NCI-H226 (cell line): ENCODE data around the gene FBXW5.

ENCODE experiments used
- DNase-seq: peaks from one replicate; pipeline ENCODE4 v3.0.0-alpha.2; 2015

The FBXW5 gene

DNA sequence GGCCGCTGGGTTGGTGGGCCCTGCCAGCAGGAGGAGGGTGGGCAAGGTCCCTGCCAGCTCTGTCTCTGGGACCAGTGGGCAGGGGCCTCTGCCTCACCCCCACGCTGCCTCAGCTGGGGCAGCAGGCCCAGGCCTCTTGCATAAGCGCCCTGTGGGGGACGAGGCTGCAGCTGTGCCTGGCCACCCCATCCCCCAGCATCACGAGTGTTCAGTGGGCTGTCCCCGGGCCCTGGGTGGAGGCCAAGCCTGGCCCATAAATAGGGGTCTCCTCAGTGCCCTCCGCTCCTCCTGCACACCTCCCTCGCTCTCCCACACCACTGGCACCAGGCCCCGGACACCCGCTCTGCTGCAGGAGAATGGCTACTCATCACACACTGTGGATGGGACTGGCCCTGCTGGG lies 32.7 kb upstream of the FBXW5 start, which contains the start of gene PTGDS:
PTGDS (plus strand) TSS at position 282 of the 400 bp plus-strand sequence; CDS start at position 357, 75 bp downstream.
- DNase-seq: no peak

DNA sequence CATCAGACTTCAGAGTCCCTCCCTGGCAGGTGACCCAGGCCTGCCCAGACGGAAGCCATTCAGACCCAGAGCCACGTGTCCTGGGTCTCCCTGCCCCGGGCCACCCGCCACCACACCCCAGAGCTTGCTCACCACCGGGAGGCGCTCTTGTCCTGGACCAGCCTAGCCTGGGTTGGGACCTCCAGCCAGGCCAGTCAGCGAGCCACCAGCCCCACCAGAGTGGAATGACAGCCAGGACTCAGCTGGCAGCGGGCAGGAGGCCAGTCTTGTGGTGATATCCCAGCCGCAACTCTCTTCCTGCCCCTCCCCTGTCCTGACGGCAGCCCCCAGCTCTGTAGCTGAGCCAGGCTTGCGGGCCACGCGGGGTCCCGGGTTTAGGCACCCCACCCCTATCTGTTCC lies 31.1 kb upstream of the FBXW5 start:
- no peak for DNase-seq

DNA sequence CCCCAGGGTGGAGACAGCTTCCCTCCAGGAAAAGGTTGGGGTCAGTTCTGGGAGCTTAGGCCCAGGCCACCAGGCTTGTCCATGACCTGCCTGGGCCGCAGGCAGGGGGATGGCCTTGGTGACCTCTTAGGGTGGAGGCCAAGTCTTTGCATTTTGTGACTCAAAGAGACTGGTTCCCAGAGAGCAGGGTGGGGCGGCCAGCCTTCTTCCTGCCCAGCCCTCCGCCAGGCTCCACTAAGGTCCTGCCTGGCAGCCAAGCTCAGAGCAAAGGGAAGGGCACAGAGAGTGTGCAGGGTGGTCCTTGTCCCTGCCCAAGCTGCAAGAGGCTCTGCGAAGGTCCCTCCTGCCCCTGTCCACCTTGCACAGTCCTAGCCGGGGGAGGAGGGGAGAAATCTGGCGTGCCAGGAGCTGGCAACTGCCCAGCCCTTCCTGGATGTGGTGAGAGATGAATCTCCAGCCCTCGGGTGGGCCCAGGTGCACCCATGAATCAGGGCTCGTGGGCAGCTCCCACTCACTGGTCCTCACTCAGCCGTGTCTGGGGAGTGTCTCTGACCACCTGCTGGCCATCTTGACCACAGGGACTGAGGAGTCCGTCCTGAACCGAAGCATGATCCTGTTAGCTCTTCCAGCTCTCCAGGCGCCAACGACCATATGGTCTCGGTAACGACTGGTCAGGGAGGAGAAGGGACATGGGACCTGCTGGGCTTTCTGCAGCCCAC lies 30.4 kb upstream of the FBXW5 start:
- peak; percentile 12 for DNase-seq

DNA sequence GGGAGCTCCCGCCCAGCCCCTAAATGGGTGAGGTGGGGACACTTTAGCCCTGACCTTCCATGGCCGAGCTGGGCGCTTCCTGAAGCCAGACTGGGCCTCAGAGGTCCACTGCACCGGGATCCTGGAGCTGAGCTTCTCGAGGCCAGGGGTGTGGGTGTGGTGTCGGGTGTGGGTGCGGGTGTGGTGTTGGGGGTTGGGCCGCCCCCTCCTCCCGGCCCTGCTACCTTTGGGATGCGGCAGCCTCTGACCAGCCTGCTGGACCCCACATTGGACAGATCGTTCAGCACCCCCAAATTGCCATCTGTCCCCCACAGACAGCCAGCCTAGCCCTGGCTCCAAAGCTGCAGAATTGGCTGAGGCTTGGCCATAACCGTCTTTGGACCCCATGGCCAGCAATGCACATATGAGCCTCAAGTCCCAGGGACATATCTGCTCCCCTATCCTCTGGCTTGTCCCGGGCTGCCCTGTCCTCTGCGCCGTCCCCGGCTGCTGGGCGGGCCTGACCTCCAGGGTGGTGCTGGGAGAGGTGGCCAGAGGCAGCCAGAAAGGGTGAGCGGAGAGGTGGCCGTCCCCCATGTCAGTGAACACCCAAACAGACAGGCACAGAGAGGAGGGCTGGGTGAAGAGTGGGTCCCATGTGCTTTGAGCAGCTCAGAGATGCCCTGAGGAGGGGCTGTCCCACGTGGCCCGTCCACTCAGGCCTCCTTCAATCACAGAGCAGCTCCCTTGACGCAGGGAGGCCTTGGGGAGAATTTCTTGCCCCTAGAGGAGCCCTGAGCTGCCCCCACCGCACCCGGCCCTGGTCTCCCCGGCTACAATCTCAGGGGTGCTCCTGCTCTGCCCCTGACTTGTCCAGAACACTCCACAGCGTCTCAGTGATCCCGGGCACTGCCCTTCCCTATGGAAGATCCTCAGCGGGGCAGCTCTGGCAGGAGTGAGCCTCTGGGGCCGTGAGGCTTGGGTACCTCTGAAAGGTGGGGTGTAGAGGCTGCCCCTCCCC lies 29.4 kb upstream of the FBXW5 start:
- no peak for DNase-seq

DNA sequence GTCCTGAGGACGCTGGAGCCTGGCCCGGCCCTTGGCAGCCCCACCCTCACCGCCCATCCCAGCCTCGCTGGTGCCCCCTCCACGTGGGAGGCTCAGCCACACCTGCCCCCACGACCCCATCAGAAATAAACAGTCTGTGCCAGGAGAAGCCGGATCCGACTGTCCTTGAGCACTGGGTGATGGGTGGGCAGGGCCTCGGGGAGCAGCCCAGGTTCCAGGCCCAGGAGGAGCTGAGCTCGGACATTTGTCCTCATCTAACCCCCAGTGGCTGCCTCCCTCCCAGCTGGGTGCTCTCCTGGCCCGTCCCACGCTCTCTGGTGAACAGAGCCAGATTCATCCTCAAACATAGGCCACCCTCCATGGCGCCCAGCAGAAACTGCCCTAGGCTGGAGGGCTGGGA lies 28.2 kb upstream of the FBXW5 start:
- DNase-seq: no peak

DNA sequence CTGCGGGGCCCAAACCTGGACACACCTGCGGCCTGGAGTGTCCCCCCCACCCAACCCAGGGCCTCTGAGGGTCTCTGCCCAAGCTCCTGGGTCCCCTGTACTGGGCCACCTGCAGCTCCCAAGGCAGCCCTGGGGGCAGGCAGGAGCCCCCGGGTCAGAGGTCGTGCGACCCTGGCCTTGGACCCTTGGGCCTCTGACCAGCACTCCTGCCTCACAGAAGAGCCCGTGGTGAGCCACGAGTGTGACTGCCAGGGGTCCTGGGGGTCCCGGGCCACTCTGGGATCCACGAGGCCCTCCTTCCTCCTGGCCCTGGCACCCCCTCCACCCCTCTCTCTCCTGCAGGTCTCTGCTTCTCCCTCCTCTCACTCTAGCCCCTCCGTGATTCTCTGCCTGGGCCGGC lies 27.8 kb upstream of the FBXW5 start:
- no peak for DNase-seq

DNA sequence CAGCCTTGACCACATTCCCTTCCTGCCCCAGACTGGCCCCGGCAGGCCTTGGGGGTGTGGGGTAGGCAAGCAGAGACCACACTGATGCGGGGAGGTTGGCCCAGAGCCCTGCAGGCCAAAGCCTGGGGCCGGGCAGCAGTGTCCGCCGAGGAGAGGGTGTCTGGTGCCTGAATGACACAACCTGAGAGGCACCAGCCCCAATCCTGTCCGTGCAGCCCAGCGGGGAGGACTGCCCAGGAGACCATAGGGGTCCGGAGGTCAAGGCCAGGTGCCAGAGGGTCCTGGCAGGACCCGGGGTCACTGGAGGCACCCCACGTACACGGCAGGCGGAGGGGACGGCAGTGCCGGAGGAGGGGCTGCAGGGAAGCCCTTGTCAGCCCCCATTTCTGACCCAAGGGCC lies 27.2 kb upstream of the FBXW5 start:
- DNase-seq: no peak

DNA sequence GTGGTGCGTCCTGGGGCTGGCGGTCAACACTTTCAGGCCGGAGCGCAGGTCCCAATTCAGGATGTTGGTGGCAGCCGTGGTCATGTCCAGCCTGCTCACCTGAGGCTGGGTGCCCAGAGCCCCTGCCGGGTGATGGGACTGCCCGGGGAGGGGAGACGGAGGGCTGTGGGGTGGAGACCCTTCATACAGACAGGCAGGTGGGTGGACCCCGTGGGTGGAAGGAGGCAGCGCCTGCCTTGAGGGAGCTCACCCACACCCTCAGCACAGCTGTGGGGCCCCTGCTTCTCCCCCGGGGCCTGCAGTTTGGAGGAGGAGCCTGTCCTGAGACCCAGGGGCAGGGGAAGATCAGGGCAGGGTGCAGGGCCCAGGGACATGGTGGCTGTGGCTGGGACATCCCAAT lies 25.8 kb upstream of the FBXW5 start:
- no peak for DNase-seq

DNA sequence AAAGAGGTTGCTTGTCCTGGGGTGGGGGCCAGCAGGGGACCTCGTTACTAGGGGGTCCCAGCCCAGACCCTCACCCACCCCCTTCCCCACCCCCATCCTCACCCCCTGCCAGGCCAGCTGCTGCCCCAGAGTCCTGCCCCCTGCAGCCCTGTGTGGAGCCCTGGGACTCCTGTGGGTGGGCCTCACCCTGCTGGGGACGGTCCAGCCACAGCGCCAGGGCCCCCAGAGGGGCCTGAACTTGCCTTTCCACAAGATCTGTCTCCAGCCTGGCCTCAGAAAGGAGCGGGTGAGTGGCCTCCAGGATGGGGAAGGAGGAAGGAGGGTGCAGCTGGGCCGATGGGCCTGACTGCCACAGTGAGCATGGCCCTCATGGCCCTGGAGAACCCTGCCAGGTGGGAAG lies 25.2 kb upstream of the FBXW5 start:
- no peak for DNase-seq

DNA sequence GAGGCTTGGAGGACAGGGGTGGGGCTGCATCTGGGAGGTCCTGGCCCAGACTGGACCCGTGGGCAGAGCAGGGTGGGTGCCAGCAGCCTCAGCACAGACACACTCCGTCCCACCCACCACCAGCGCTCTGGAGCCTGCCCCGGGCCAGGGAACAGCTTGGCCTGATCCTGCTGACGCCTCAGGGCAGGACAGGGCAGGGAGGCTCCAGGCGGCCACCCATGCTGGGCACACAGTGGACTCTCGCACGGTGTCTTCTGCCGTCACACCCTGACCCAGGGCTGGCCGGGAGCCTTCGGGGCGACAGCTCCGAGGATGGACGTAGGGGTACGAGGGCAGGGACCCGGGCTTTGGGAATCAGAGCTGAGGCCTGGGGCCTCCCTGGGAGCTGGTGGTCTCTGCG lies 24.6 kb upstream of the FBXW5 start:
- no peak for DNase-seq

DNA sequence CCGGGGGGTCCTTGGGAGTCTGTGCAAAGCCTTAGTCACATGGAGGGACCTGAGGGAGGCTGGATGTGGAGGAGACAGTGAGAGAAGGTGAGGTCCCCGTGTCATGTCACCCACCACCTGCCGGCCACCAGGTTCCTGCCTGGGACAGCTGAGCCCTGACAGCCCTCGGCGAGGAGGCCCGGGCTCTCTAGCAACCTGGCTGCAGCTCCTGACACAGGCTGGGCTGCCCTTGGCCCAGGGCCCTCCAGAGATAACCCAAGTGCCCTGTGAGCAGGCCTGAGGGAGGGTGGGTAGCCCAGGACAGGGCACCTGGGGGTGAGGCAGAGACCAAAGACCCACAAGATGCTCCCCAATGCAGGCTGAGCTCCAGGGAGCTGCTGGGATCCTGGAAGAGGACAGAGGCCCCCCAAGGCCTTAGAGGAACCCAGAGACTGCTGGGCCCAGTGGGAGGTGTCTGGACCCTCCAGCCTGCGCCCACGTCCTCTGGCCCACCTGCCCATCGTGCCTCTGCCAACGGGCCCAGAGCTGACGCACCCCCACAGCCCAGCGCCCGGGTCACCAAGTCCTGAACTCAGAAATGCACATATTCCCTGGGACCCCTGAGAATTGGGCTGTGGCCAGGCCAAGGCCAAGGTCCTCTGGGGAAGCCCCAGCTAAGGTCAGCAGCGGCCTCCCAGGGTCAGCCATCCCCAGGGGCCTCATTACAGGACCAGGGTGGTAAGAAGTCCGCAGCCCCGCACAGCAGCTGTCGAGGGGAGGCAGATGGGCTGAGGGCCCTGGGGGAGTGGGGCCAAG lies 24.0 kb upstream of the FBXW5 start:
- DNase-seq: no peak

DNA sequence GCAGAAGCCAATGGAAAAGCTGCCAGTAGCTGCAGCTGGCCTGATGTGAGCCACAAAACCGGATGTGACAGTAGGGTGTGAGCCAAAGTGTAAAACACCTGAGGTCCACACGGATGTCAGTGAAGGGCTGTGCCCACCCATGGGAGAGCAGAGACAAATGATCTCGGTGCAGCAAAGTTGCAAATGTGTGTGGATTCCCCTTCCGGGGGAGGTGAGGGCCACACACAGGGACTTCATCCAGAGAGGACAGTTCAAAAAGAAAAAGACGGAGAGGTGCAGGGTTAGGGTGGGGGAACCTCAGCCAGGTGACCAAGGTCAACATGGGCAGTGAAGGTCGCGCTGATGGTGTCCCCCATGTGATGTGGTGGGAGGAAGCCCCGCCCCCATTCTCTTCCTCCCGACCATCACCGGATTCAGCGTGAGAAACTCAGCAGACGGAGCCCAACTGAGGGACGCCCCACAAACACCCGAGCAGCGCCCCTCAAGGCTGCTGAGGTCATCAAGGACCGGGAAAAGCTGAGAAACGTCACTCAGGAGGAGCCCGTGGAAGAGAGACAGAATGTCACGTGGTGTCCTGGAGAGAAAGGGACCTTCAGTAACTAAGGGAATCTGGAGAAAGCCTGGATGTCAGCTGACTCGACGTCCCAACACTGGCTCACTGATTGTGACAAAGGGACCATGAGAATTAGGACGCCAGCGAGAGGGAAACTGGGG lies 21.4 kb upstream of the FBXW5 start:
- no peak for DNase-seq

DNA sequence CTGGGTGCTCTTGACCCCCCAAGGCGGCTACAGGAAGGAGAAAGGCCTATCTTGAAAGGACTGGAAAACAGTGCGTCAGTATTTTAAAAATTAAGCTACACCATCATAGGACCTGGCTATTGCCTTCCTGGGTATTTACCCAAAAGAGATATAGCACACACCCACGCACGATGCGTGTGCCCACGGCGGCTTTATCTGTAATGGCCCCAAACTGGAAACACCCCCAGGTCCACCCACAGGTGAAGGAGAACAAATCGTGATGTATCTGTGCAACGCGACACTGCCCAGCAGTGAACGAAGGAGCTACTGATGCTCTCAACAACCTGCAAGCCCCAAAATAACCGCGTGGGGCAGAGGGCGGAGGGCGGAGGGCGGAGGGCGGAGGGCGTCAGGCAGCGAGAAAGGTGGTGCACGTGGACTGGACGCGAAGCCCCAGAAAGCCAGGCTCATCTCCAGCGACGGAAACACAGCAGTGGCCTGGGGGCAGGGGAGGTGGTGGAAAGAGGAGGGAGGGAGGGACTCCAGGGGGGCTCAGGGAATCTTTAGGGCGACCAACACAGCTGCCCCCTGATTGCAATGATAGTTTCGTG lies 20.4 kb upstream of the FBXW5 start:
- no peak for DNase-seq

DNA sequence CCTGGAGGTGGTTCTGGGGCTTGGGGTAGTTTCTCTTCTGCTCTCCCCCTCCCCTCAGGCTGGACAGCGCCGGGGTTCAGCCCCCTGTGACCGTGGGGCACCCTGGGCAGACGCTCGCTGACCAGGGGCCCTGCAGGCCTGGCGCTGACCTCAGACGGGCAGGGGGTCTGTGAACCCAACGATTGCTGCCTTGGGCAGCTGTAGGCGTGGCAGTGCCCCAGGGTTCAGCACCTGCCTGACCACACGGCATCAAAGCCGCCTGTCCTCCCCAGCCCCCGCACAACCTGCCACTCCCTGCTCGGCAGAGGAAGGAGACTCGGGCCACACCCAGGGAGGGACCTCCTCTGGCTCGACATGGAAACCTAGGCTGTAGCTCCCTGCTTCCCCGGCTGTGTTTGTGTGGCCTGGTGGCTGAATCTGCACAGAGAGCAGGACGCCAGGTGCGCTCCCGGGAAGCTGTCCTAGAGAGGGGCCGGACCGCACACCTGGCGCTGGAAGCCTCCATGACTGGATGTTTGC lies 19.7 kb upstream of the FBXW5 start:
- no peak for DNase-seq

DNA sequence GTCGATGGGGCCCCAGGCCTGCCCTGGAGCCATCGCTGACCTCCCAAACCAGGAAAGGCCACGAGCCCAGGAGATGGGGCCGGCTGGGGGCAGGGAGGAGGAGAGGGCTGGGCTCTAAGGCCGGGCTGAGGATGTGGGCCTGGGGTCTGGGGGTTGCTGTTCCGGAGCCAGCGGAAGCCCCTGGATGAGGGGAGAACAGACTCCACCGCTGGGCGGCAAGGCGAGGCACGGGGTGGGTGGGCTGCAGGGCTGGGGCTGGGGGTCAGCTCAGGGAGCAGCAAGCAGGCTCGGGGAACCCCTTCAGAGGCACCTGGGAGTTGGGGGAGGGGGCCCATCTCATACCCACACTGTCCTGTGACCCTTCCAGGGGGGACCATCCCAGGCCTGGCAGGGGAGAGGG lies 19.2 kb upstream of the FBXW5 start:
- DNase-seq: no peak

DNA sequence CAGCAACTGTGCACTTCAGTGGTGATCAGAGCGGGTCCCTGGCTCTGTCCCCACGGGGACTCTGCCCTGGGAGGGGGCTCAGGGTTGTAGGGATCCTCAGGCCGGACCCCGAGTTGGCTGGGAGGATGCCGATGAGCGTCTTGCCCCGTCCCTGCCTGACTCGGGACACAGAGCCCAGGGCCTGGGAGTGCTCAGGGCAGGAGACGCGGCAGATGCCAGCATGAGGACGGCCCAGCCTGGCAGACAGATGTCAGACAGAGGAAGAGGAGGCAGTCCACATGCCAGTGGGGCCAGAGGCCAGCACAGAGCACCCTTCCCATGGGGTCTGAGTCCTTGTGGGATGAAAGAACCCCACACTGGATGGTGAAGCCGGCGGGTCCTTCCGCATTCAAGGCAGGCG lies 18.8 kb upstream of the FBXW5 start:
- DNase-seq: no peak

DNA sequence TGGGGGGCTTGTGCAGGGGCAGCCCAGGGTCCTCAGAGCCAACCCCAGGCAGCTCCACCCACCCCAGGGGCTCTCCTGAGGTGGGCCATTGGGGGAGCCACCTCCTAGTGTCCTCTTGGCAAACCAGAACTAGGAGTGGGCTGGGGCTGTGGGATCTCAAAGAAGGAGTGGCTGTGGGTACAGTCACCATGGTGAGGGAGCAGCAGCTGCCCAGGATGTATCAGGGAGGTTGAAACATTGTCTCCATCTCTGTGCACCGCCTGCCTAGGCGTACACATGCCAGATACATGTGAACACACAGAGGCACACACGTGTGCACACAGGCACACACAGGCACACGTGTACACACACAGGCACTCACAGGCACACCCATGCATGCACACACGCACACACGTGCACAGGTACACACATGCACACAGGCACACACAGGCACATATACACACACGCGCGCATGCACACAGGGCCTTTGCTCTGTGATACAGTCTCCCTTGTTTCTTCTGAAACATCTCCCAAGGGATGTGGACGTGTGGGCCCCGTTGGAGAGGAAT lies 18.2 kb upstream of the FBXW5 start:
- DNase-seq: no peak

DNA sequence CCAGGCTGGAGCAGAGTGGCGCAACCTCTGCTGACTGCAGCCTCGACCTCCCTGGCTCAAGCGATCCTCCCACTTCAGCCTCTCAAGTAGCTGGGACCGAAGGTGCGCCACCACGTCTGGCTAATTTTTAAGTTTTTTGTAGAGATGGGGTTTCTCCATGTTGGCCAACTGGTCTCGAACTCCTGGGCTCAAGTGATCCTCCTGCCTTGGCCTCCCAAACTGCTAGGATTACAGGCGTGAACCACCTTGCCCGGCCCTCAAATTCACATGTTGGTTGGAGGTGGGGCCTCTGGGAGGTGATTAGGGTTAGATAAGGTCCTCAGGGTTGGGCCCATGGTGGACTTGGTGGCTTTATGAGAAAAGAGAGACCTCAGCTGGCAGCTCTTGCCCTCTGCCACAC lies 17.6 kb upstream of the FBXW5 start:
- DNase-seq: no peak

DNA sequence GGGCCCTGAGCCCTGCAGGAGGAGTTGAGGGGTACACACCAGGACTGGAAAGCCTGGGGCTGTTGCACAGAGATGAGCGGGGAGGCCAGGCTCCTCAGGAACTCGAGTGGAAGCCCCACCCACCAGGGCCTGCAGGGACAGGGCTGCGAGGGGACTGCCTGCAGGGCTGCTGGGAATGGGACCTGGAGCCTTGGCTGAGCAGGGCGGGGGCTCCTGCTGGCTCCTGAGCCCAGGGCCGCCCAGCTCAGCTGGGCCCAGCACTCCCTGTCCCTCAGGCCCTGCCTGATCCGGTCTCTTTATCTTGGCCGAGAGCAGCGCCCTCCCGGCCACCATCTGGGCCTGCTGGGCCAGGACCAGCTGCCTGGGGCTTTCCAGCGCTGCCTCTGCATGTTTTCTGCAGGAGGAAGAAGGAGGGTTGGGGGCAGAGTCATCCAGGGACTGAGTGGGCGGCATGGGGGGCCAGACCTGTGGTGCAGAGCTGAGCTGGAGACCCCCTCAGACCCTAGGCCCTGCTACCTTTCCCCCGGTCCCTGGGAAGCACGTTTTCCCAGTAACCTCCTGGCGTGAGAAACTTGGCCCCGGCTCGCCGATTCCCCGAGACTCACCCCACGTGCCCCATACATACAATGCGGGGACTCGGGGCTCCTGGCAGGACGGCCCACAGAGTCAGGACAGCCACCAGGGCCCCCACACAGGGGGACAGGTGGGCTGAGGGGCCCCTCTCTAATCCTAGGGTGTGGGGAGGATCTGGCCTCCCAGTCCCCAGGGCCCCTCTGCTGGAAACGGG lies 16.9 kb upstream of the FBXW5 start:
- no peak for DNase-seq

DNA sequence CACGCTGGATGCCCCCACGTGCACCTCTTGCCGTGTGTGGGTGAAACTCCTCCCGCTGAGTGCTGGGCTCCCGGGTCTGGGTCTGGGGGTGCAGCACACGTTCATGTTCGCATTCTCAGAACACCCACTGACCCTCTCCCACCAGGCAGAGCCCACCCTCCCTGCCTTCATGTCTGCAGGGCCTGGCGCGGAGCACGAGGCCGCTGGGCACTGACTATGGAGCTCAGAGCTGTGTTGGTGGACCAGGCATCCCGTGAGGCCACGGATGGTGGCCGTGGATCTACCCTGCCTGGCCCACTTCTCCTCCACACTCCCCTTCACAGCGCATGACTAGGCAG lies 16.4 kb upstream of the FBXW5 start:
- no peak for DNase-seq
